ENCODE data around the gene ATN1.

Gene ATN1

DNA sequence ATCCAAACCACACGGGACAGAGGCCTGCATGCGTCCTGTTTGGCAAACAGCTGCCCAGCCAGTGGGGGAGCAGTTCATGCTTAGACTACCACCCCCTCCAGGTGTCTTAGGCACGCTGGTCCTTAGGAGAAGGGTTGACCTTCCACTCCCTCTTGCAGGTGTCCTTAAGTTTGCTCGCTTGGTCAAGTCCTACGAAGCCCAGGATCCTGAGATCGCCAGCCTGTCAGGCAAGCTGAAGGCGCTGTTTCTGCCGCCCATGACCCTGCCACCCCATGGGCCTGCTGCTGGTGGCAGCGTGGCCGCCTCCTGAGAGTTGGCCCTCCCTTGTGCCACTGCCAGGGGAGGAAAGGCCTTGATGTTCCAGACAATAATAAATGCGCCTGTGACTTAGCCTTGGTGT is 17.9 kb downstream of the ATN1 start:
- Histone ChIP-seq H3K27ac (peak overlapping the region in 1 of 2 donors; percentile 94), H3K4me3 (peak overlapping the region; percentile 78)
- no peak for TF ChIP-seq CTCF (IDR thresholded peaks at IDR 0.05)
- no peak for DNase-seq (ENCODE audit: low spot score)

DNA sequence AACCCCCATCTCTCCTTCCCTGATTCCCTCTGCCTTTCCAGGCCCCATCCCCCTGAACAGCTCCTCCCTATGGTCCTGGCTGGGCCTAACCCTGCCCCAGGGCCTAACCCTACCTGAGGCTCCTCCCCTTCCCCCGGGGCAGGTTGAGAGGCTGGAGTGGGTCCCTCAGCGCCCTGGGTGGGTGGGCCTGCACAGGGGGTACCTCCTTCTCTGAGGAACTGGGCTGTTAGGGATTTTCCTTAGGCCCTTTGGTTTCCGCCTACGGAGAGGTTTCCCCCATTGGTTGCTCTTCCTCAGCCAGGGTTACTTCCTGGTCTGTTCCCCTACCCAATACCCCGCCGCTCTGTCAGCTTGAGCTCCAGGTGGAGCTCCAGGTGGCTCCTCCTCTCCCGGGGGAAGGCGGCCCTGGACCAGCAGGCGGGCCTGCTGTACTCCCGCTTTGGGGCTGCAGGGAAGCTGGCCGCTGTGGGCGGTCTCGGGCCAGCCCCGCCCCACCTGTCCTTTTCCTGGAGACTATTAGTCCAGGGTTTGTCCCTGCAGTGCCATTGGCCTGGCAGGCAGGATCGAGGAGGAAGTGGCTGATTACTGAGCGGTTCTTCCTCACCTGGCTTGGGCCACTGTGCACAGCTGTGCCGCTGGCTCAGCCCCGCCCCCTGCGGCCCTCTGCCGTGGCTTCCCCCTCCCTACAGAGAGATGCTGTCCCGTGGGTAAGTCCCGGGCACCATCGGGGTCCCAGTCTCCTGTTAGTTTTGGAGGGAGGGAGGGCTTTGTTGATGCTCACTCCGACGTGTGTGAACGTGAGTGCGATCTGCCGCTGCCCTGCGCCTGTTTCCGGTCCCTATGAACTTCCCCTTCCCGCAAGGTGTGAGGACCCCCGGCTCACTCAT is 18.5 kb downstream of the ATN1 start:
- peak overlapping the region in 1 of 2 donors; percentile 94 for H3K27ac ChIP-seq
- no peak for TF ChIP-seq CTCF (IDR thresholded peaks at IDR 0.05)
- H3K4me3 ChIP-seq: peak overlapping the region; percentile 45
- no peak for DNase-seq (ENCODE audit: low spot score)

DNA sequence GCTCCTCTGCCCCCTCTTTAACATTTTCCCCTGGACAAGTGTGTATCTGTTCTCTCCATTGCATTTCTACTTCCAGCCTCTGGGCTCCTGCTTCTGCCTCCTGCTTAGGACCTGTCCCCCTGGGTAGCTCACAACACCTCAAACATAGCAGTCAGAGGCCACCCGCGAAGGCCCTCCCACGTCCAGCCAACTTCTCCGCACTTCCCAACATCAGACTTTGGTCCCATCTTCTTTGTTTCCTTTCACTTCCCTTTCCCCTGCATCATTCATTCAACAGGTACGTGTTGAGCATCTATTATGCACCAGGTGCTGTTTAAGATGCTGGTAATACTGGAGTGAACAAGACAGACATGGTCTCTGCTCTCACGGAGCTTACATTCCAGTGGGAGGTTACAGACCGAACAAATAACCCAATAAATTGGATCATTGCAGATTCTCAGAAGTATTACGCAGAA is 19.2 kb downstream of the ATN1 start:
- Histone ChIP-seq H3K4me3 (peak overlapping the region; percentile 45), H3K27ac (peak overlapping the region in 1 of 2 donors; percentile 94)
- DNase-seq (ENCODE audit: low spot score): no peak
- no peak for TF ChIP-seq CTCF (IDR thresholded peaks at IDR 0.05)

- DNase-seq (ENCODE audit: low spot score): no peak
- no peak overlapping the region for H3K4me3 ChIP-seq
- no peak for TF ChIP-seq CTCF (IDR thresholded peaks at IDR 0.05)
- H3K27ac ChIP-seq: no peak overlapping the region
These were observed 19.9 kb downstream of the ATN1 start for GRCh38 chr12:6947615-6948014.

- Histone ChIP-seq H3K4me3 (no peak overlapping the region), H3K27ac (no peak overlapping the region)
- no peak for DNase-seq (ENCODE audit: low spot score)
- TF ChIP-seq CTCF (IDR thresholded peaks at IDR 0.05): no peak
These were observed 21.3 kb downstream of the ATN1 start for GRCh38 chr12:6948873-6949594.

DNA sequence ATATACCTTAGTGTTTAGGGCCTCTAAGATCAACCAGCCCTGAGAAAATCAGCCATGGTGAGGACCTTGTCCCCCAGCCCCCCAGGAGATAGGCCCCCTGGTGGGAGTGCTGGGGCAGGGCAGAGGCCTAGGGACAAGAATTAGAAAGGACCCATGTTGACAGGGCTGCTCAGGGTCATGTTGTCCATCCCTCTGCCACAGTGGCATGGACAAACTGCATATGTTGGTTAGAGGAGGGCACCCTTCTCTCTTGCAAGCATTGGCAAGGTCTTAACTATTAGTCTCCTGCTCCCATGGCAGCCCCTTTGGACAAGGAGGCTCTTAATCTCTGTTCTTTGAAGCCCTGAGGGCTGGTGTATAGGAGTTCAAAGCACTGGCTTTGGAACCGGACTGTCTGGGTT is 22.6 kb downstream of the ATN1 start:
- H3K27ac ChIP-seq: peak overlapping the region in 1 of 2 donors; percentile 83
- no peak overlapping the region for H3K4me3 ChIP-seq
- no peak for DNase-seq (ENCODE audit: low spot score)
- TF ChIP-seq CTCF (IDR thresholded peaks at IDR 0.05): no peak

All from coronary artery (tissue), 2 donors.